Heart left ventricle (tissue), 13 donors: ENCODE data around the gene ZNF543.

Experiments used
- CTCF ChIP-seq, 12 donors: fragments of 200-600 bp; sonication (generic) in 4 of 12; IDR thresholded peaks; one replicate each; pipeline versions ENCODE4 v1.5.0 to v1.8.0; 2018 to 2022; ENCODE audit warnings: antibody characterized with exemption in 12 of 12, mild to moderate bottlenecking in 5 of 12
- POLR2A ChIP-seq, 2 donors: fragments of 450-650 bp; IDR thresholded peaks; one replicate each; pipeline ENCODE4 v1.6.1; 2017; ENCODE audit warnings: antibody characterized with exemption in 2 of 2, mild to moderate bottlenecking in 2 of 2, moderate library complexity in 2 of 2
- donor health status: ischemic (EF 13 %, LVEDD 7.1; RV severe dilation, severe dysfunction).
- donor health status: DM: no; HTN: yes; CAD: no.
- donor health status: DM: no; HTN: no; CAD: no.
- donor health status: ischemic (EF 25% LVEDD 6.9; RV normal size, moderate dysfunction).
- donor health status: ischemic (EF 25% LVEDD 5.7; RV mildly dilated, moderate dysfunction).
- donor health status: ischemic (EF 35%, LVEDD 5.7; RV mildly dilated, moderate dysfunction).
- donor health status: nonischemic (EF 11% LVEDD 7.7; RV severe dilation, severe dysfunction).
- donor health status: DM: yes; HTN: yes; CAD: no.
- donor health status: PGD.
- donor health status: ischemic (EF 29% LVEDD 5.4; RV normal size, mild dysfunction).
- donor health status: nonischemic (EF 23%, LVEDD 6.1; RV moderate dilation, normal function).

GRCh38 chr19:57363688-57364181 lies 43.5 kb downstream of the ZNF543 start:
- TF ChIP-seq CTCF (IDR thresholded peaks at IDR 0.05) (no peak), POLR2A (IDR thresholded peaks at IDR 0.05) (no peak)
